Medulla oblongata (tissue), 1 donor: Measurements from ENCODE around the gene MAFB.

Source experiments
- DNase-seq: peaks from one replicate; pipeline ENCODE4 v3.0.0-alpha.2; 2015; ENCODE audit errors: extremely low spot score

The MAFB gene

DNA sequence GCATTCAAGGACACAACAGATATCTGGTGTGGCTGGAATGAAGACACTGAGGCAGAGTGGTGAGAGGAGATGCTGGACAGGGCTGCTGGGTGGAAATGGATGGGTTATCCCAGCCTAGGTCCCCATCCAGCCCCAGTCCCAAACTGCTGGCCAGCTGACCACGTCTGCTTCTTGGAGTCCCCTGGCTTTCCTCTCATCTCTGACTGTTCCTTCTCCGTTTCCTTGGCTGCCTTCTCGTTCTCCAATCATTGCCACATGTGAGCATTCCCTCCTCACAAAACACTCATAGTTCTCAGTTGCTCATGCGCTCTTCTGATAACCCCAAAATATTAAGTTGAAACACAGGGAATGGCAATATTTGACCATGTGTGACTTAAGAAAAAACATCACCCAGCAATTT, 31.5 kb downstream of the MAFB start:
- DNase-seq, result no peak

GRCh38 chr20:40655451-40655850, 33.6 kb downstream of the MAFB start:
- no peak for DNase-seq

GRCh38 chr20:40654876-40655275, 34.2 kb downstream of the MAFB start:
- DNase-seq, result peak; percentile 27

- no peak for DNase-seq
Observed at GRCh38 chr20:40652441-40652987, 36.5 kb downstream of the MAFB start.

DNA sequence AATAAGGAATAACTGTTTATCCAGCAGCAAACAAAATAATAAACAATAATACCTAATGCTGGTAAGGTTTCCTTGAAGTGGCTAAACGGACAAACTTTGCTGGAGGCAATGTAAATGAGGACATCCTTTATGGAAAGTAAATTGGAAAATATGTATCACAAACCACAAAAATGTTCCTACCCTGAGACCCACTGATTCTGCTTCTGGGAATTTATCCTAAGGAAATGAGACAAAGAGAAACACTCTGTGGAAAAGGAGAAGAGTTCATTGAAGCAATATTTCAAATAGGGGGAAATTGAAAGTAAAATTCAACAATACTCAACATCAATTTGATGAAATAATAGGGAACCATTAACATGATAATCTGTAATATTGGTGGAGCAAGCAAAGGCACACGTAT, 37.9 kb downstream of the MAFB start:
- no peak for DNase-seq

GRCh38 chr20:40650707-40651106, 38.3 kb downstream of the MAFB start:
- DNase-seq, result no peak

DNA sequence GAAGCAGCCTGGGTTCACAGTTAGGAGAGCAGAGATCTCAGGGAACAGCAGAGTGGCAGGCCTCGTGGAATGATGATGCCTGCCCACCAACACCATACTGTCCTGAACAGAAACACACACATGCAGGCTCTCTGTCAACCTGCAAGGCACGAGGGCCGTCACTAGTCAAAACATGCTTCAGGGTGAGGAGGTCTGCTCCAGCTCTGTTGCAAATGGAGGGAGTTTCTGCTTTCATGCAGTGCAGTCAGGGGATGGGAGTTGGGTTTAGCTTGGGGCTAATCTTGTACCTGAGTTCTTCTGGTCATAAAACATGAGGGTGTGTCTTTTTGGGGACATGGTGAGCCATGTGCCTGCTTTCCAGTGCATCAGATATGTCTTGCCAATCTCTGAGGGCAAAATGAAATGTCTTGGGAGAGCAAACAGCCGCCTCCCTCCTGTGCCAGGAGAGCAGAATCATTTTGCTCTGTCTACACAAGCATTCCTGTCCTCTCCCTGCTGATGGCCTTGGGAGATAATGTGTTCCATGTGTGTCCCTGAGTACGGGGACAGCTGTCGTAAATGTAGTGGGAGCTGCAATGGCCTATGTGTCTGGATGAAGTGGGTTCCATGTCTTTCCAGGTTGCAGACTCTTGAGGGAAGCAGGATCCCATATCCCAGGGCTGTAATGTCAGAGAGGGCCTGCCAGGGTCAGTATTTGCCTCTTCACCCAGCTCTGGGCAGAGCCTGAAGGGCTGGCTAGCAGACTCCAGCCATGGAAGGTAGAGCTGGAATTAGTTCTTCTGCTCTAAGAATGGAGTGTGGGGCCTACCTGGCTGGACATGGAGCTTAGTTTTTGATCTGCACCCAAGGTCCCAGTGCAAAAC, 40.6 kb downstream of the MAFB start:
- DNase-seq, result no peak

GRCh38 chr20:40646813-40647212, 42.2 kb downstream of the MAFB start:
- no peak for DNase-seq

DNA sequence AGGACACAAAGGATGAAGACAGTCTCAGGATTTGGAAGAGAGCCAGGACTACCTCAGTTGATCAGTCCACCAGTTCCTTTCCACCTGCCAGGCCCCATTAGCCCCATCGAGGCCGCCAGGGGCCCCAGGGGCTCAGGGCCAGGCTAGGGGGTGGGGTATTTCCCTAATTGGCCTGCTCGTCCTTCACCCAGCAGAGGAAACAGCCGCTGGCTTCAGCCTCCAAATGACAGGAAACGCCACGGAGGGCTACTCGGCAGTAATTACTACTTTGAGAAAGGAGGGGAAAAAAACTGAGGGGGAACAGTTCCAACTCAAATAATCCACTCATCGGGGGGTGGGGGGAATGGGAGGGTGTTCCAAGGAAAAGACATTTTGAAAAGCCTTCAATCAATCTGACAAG, 42.7 kb downstream of the MAFB start:
- DNase-seq, result no peak

- no peak for DNase-seq
Observed at GRCh38 chr20:40644863-40645262, 44.2 kb downstream of the MAFB start.

DNA sequence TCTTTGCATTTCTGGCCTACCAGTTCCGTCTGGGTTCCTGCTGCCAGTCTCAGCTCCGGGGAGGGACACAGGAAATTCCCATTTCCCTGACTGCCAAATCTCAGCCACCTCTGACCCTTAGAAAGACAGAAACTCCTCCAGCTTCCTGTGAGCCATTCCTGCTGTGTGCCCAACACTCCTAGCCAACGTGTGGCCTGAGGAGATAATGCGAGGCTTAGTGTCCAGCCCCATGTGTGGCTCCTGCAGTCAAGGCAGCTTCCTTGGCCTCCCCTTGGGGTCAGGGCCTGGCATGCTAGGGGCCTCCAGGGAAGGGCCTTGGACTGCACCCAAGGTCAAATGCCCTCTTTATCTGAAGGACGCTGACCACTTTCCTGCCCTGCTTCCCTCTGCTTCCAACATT, 45.1 kb downstream of the MAFB start:
- DNase-seq, result no peak

- DNase-seq, result no peak
Observed at GRCh38 chr20:40641809-40642208, 47.2 kb downstream of the MAFB start.

GRCh38 chr20:40641202-40641601, 47.8 kb downstream of the MAFB start:
- DNase-seq, result no peak

GRCh38 chr20:40640667-40641066, 48.4 kb downstream of the MAFB start:
- DNase-seq, result no peak

DNA sequence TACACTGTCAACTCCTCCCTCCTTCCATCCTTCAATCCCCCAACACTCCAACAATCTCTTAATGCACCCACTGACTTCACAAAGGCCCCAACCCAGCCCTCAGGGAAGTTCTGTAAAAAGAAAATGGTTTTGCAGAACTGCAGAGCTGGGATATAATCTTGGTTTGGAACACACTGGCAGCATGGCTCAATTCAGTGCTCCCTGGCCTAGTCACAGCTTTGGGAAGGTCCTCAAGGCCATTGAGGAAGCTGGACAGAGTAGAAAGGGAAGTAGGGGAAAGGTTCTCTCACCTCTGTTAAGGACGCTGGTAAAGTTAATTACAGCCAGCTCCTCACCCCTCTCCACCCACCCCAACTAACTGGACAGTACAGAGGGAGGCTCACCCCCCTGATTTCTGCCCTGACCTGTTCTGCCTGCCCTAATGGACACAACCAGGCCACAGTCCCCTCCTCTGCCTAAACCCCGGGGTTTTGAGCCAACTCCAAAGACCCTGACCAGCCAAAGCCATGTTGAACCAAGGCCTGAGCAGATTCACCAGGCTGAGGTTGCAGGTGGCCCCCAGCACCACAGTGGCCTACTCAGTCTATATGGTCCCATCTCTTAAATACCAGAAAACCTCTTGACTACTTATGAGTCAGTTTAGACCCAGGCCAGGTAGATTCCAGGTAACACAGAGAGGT, 49.2 kb downstream of the MAFB start:
- DNase-seq, result no peak

GRCh38 chr20:40639132-40639531, 49.9 kb downstream of the MAFB start:
- DNase-seq, result no peak

GRCh38 chr20:40638414-40638813, 50.6 kb downstream of the MAFB start:
- no peak for DNase-seq

- DNase-seq, result no peak
Observed at GRCh38 chr20:40637176-40637575, 51.9 kb downstream of the MAFB start.

DNA sequence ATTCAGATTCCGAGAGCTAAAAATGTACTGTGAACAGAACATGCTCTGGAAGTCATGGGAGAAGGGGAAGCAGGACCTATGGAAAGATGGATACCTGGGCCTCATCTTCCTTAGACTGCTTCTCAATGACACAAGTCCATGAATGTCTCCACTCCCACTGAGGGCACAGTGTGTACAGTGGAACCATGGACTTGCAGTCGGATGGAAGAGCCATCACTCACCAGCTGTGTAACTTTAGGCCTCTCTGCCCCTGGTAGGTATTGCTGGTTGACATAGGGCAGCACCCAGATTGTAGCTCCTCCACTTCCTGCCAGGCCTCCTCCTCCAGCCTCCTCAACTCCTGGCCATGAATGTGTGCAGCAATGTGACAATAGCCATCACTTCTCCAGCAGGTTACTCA, 52.5 kb downstream of the MAFB start:
- no peak for DNase-seq

DNA sequence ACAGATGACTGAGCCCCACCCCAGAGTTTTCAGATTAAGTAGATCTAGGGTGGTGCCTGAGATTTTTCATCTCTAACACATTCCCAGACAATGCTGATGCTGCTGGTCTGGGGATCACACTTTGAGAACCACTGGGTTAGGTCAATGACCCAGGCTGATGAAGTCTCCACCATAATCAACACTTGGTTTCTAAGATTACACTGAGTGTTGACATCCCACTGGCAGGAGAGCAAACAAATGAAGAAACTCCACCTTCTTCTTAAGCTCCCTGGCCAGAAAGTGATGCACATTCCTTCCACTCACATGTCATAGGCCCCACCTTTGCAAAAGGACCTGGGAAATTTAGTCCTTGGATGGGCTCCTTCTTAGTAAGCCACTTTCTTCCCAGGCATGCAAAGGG, 53.1 kb downstream of the MAFB start:
- DNase-seq, result no peak
